ENCODE measurements around the gene RSPRY1.

Gene RSPRY1

GRCh38 chr16:57224651-57225335 lies 38.7 kb downstream of the RSPRY1 start:
- no peak for DNase-seq (ENCODE audit: low read depth, low spot score)

- DNase-seq (ENCODE audit: low read depth, low spot score) = no peak
Observed at GRCh38 chr16:57225978-57226377, 39.8 kb downstream of the RSPRY1 start.

DNA sequence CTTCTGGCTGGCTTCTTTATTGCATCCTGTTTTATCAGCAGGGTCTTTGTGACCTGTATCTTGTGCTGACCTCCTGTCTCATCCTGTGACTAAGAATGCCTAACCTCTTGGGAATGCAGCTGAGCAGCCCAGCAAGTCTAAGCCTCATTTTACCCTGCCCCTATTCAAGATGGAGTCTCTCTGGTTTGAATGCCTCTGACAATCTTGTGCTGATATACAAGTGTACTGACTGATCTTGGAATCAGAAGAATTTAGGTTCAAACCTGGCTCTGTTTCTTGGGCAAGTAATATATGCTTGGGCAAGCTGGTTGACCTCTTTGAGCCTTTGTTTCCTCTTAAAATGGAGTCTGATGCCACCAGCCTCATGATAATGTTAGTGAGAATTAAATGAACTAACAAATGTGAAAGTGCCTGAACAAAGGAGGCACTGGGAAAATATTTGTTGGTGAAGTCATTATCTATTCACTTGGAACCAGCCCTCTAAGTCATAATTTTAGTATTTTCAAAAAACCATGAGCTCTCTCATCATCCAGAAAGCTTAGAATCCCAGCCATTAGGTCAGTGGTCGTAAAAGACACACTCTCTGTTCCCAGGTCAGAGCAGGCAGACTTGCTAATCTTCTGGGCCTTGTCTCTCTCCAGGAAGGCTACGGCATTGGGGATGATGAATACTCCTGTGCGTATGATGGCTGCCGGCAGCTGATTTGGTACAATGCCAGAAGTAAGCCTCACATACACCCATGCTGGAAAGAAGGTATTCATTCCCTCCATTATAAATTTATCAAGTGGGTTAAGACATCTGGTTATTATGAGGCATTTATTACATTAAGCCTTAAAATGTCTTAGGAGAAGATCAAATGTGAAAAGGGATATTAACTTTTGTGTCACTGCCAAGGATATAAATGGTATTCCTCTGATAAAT lies 40.8 kb downstream of the RSPRY1 start:
- DNase-seq (ENCODE audit: low read depth, low spot score) = no peak

GRCh38 chr16:57229079-57229478 lies 43.0 kb downstream of the RSPRY1 start:
- no peak for DNase-seq (ENCODE audit: low read depth, low spot score)

GRCh38 chr16:57231821-57232350 lies 45.8 kb downstream of the RSPRY1 start:
- DNase-seq (ENCODE audit: low read depth, low spot score) = no peak

DNA sequence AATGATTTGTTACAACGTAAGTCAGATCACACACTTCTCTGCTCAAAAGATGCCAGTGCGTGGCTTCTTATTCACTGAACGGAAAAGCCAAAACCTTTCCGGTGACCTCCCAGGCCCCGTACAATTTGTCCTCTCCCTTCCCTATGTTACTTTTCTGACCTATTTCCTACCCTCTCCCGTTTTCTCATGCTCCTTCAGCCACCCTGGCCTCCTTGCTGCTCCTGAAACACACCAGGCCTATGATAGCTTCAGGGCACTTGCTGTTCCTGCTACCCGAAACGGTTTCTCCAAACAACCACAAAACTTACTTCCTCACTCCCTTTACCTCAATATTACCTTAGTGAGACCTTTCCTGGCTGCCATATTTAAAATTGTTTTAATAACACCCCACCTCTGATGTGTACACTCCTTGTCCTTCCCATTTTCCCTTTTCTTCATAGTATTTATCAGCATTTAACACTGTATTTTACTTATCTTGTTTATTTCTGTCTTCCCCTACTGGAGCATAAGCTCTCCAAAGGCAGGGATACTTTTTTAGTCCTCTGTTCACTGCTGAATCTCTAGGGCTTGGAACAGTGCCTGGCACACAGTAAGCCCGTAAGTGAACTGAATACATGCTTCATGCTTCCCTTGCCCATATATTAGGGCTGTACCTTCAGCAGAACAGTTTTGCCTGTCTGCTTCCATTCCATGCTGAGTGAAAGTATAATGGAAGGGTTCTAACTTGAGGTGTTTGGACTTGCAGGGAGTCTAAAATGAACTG lies 48.0 kb downstream of the RSPRY1 start:
- DNase-seq (ENCODE audit: low read depth, low spot score) = no peak

- no peak for DNase-seq (ENCODE audit: low read depth, low spot score)
Observed at GRCh38 chr16:57234707-57235092, 48.6 kb downstream of the RSPRY1 start.

DNA sequence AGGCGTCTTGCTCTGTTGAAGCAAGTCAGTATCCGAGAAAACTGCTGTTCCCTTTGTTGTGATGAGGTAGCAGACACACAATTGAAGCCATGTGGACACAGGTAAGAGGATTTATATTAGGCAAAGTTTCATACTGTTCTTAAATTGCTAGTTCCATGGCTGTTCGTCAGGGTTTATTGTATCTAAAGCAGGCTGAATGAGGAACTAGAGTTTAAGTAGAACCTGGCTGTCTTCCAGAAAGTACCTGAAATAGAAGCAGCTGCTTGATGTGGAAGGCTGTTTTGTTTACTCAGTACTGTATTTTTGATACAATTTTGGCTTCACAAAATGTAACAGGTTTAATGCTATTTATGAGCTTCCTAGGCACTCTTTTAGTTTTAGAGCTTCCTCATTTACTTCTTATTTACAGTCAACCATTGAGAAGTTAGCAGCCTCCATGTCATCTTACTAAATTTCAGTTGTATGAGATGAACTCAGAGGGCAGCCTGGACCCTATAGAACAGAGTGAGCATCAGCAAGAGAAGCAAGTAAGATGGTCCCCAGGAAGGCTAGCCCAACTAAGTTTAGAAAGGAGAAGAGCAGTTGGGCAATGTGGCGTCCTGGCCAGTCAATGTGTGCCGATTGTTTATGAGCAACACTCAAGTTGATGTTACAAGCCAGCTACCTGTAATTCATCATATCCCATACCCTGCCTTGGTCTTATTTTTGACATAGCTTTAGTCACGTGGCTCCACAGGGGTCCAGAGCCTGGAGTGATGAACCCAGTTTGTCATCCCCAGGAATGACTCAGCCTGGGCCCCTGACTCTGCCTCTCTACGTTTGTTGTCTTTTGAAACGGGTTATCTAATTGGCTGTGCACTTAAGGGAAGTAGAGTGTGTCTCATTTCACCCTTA lies 49.2 kb downstream of the RSPRY1 start:
- DNase-seq (ENCODE audit: low read depth, low spot score) = peak; percentile 68

DNA sequence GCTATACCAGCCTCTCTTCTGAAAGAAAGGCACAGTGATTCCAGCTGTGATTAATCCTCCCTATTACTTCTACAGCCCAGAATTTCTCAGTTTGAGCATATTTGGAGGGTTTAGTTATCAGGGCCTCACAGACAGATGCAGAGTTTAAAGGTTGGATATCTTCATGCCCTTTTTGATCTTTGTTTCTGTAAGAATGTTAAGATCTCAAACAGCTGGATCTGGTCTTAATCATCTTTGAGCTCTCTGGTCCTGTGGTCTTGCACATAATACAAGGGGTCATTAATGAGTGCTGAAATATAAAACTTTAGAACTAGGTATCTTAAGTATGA lies 49.9 kb downstream of the RSPRY1 start:
- no peak for DNase-seq (ENCODE audit: low read depth, low spot score)

GRCh38 chr16:57238682-57239081 lies 52.6 kb downstream of the RSPRY1 start:
- DNase-seq (ENCODE audit: low read depth, low spot score) = no peak

DNA sequence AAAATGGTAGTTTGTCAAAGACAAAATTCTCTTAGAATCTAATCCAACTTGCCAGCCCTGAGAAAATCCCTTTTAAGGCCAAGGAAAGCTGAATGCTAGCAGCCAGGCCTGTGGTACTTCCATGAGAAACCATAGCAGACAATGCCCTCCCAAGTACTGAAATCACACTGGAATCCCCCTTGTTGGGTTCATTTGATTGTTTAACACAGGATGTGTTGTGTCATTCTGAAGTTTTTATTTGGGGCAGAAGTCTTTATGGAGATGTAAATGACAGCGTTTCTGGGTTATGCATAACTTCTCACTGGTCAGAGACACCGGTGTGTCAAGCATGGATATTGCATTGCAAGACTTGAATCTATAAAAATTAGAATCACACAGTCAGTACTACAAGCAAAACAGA lies 53.0 kb downstream of the RSPRY1 start:
- no peak for DNase-seq (ENCODE audit: low read depth, low spot score)

GRCh38 chr16:57240851-57241250 lies 54.7 kb downstream of the RSPRY1 start:
- no peak for DNase-seq (ENCODE audit: low read depth, low spot score)

GRCh38 chr16:57242650-57243049 lies 56.5 kb downstream of the RSPRY1 start:
- DNase-seq (ENCODE audit: low read depth, low spot score) = no peak

DNA sequence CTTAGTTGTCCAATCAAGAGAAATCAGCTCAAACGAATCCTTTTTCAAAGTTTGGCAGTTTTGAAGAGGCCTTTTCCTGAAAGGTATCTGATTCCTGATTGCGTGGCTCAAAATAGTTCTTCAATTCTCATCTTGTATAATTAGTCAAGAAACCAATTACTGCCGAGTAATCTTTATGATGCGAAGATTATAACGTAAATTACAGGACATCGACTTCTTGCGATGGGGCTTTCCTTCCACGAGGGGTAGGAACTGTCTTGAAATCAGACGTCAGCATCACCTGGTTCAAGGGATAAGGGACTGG lies 58.3 kb downstream of the RSPRY1 start:
- no peak for DNase-seq (ENCODE audit: low read depth, low spot score)

DNA sequence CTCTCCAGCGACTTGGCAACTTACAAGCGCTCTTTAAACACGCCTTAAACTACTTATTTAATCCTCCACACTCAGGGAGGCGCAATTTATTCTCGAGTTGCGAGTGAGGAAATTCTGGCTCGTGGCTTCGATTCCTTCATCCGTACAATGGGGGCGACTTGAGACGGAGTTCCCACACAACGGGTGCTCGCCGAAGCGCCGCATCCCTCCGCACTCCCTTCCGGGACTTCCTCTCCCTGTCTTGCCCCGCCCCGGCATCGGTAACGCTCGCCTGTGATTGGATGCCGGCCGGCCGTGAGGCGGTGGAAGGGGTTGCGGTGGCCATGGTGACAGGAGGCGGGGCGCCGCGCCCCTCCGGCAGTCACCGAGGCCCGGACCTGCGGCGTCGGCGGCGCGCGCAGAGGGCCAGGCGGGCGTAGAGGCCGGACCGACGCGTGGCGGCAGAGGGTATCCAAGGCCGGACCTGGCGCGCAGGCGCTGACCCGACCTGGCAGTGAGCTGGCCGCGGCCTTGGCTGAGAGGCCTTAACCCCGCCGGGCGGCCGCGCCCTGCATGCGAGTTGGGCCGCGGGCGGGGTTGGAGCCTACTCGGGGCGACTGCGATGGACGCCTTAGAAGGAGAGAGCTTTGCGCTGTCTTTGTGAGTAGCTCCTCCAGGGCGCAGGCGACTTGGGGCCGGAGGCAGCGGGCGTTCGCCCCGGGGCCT lies 58.8 kb downstream of the RSPRY1 start, which contains the start of gene ARL2BP:
Gene ARL2BP, plus strand, starts transcription at position 493 of the 705 bp plus-strand sequence. Its CDS starts 109 bp downstream, at position 602.
- DNase-seq (ENCODE audit: low read depth, low spot score) = peak; percentile 93

DNA sequence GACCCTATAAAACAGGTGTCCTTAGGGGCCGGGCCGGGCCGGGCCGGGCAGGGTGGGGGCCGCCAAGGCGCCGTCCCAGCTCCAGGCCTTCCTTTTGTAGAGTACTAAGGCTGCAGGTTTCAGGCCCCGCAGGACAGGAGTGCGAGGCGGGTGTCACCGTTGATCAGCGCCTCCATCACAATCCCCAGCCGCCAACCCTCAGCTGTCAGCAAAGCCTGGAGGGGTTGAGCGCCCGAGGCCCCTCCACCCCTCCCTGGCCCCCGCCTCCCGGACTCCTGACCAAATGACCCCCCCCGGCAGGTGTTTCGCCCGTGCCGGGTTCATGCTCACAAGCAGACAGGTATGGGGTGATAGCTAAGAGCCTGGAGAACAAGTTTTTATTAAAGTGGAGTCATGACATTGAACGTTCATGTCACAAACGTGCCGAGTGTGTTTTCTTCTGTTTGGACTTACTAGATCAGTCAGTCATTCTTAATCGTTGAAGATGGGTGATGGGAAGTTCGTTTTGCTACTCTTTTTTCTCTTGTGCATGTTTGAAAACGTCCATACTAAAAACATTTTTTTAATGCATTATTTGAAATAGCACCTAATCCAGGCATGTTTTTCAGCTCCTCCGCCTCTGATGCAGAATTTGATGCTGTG lies 59.5 kb downstream of the RSPRY1 start:
- DNase-seq (ENCODE audit: low read depth, low spot score) = no peak

GRCh38 chr16:57251352-57251751 lies 65.2 kb downstream of the RSPRY1 start:
- DNase-seq (ENCODE audit: low read depth, low spot score) = no peak

- no peak for DNase-seq (ENCODE audit: low read depth, low spot score)
Observed at GRCh38 chr16:57252148-57252721, 66.1 kb downstream of the RSPRY1 start.

DNA sequence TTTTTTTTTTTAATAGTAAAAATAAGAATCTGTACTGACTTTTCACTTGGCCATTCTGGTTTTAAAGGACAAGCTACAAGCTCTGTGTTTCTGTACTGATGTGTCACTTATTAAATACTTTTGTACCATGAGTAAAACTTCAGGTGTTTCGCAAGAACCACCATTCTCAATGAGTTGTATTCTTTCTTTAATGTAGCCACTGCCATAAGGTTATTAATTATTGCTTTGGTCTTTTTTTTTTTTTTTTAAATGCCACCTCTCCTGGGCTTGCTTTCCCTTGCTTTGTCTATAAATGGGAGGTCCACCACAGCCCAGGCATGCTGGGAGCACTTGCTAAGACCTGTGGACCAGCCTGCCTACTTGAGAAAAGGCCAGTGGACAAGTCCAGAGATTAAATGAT lies 67.3 kb downstream of the RSPRY1 start:
- DNase-seq (ENCODE audit: low read depth, low spot score) = no peak
